ENCODE data around the gene CUL4B. TPM values are rescaled to one million over a fixed set of nuclear protein-coding genes. Genes with fewer than 3 reads are reported as not detected.

Gene CUL4B
- total and polyA plus RNA-seq, 2 experiments from 2014 or later: 12.7 to 42.9 TPM

DNA sequence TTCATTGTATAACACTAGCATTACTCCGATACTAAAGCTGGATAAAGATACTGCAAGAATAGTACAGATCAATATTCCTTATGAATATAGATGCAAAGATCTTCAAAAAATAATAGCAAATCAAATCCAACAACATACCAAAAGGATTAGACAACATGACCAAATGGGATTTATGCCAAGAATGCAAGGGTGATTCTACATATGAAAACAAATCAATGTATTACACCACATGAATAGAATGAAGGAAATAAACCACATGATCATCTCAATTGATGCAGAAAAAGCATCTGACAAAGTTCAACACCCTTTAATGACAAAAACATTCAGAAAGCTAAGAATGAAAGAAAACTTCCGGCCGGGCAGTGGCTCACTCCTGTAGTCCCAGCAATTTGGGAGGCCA lies 42.8 kb downstream of the CUL4B start:
- Histone ChIP-seq H3K4me1 (ENCODE audit: insufficient read depth) (peaks cover 4% of the 10 kb centered on the region; the same call in 1 of the 2 replicates), H3K4me2 (no peak overlapping the region), H2AFZ (no peak overlapping the region), H3K9me2 (ENCODE audit: insufficient read depth) (no peaks in the 10 kb centered on the region), H3K27ac (ENCODE audit: low read depth) (no peak overlapping the region), H3K36me3 (ENCODE audit: insufficient read depth) (no peaks in the 10 kb centered on the region), H3F3A (replicated peaks; ENCODE audit: low read depth) (no peaks in the 10 kb centered on the region), H3K79me2 (replicated peaks; ENCODE audit: insufficient read depth) (no peaks in the 10 kb centered on the region), H3K4me3 (no peak overlapping the region), H4K20me1 (replicated peaks; ENCODE audit: insufficient read depth) (no peaks in the 10 kb centered on the region), H3K27me3 (ENCODE audit: insufficient read depth) (no peaks in the 10 kb centered on the region)
- no peaks in the 10 kb centered on the region for H3K9me3 Mint-ChIP-seq
- ATAC-seq (no peak), DNase-seq (ENCODE audit: low spot score) (no peak)
- TF ChIP-seq ETS1 (IDR thresholded peaks at IDR 0.05): no peak
- TF ChIP-seq ZNF331 (CRISPR knock-in tag; IDR thresholded peaks at IDR 0.05; ENCODE audit: low read depth): no peak
- no peak for TF ChIP-seq STAT1 (IDR thresholded peaks at IDR 0.05; ENCODE audit: unreplicated experiment)
- no peak for TF ChIP-seq CTCF (conservative IDR thresholded peaks at IDR 0.05; ENCODE audit: low read depth in 2 of 2)
- no peak for TF ChIP-seq EZH2phosphoT487 (IDR thresholded peaks at IDR 0.05; ENCODE audit: unreplicated experiment)
- TF ChIP-seq JUNB (IDR thresholded peaks at IDR 0.05; ENCODE audit: unreplicated experiment): no peak
- no peaks in the 10 kb centered on the region; the same call in 2 of the 3 replicates for H3K36me3 Mint-ChIP-seq (ENCODE audit: low read depth)
- peaks cover 2% of the 10 kb centered on the region for H3K27me3 Mint-ChIP-seq (ENCODE audit: insufficient read depth, low read depth, poor library complexity)
- peaks cover 4% of the 10 kb centered on the region; the same call in 2 of the 3 replicates for H3K4me1 Mint-ChIP-seq
- no peak overlapping the region for H3K4me3 Mint-ChIP-seq
- no peak overlapping the region for H3K27ac Mint-ChIP-seq

DNA sequence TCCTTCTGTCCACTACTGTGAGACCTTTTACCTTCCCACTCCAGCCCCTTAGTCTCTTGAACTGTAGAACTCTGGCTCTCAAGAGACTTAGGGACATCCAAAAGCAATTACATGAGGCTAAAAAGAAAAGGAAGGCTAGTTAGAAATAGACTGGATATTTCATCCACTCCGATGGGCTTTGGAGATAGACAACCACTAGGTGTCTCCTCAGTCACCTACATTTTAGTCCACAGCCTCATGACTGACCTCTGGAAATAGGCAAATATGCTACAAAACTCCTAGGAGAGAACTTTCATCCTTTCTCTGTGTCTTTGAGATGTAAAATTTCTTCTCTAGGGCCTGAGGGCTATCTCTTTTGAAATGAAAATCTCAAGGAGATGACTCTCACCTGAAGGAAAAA lies 46.5 kb downstream of the CUL4B start:
- H3F3A ChIP-seq (replicated peaks; ENCODE audit: low read depth): no peaks in the 10 kb centered on the region
- H3K27ac ChIP-seq (ENCODE audit: low read depth): no peak overlapping the region
- Mint-ChIP-seq H3K4me1 (peaks cover 4% of the 10 kb centered on the region; the same call in 2 of the 3 replicates), H3K4me3 (no peak overlapping the region), H3K27me3 (ENCODE audit: insufficient read depth, low read depth, poor library complexity) (peaks cover 4% of the 10 kb centered on the region), H3K9me3 (no peaks in the 10 kb centered on the region), H3K36me3 (ENCODE audit: low read depth) (no peaks in the 10 kb centered on the region; the same call in 2 of the 3 replicates), H3K27ac (no peak overlapping the region)
- H3K4me3 ChIP-seq: no peak overlapping the region
- H3K27me3 ChIP-seq (ENCODE audit: insufficient read depth): no peaks in the 10 kb centered on the region
- H3K79me2 ChIP-seq (replicated peaks; ENCODE audit: insufficient read depth): no peaks in the 10 kb centered on the region
- DNase-seq (ENCODE audit: low spot score) (peak; percentile 49), ATAC-seq (peak; percentile 79)
- no peaks in the 10 kb centered on the region for H4K20me1 ChIP-seq (replicated peaks; ENCODE audit: insufficient read depth)
- 0 out of 2 replicates have a peak overlapping the region, but pooled peaks have one; percentile 8 for H3K4me2 ChIP-seq
- H3K9me2 ChIP-seq (ENCODE audit: insufficient read depth): no peaks in the 10 kb centered on the region
- TF ChIP-seq CTCF (conservative IDR thresholded peaks at IDR 0.05; ENCODE audit: low read depth in 2 of 2) (peak; percentile 50 to 58), ZNF462 (CRISPR knock-in tag; IDR thresholded peaks at IDR 0.05) (no peak)
- no peak overlapping the region for H2AFZ ChIP-seq
- peaks cover 4% of the 10 kb centered on the region; the same call in 1 of the 2 replicates for H3K4me1 ChIP-seq (ENCODE audit: insufficient read depth)
- H3K36me3 ChIP-seq (ENCODE audit: insufficient read depth): no peaks in the 10 kb centered on the region

All from GM23338 (cell line).